SKM-1 treated with dmso at 0.1 percent for 144 hours (cell line): Measurements from ENCODE around the gene ANKRD24.
"Not testable (repeated sequence)": the region's sequence is repeated elsewhere in the genome, so short reads cannot be mapped to it uniquely, and the experiment has no call there.

ENCODE experiments used
- DNase-seq: peaks from one replicate; lab custom pipeline; 2025; ENCODE audit not compliant: unreplicated experiment; lab: John Stamatoyannopoulos, UW

Gene ANKRD24

GRCh38 chr19:4230237-4230636 lies 47.7 kb downstream of the ANKRD24 start:
- not testable (repeated sequence) for DNase-seq

- DNase-seq, result not testable (repeated sequence)
Observed at GRCh38 chr19:4231521-4231920, 49.0 kb downstream of the ANKRD24 start.

- not testable (repeated sequence) for DNase-seq
Observed at GRCh38 chr19:4232139-4232538, 49.6 kb downstream of the ANKRD24 start.

- DNase-seq, result no peak
Observed at GRCh38 chr19:4232614-4233281, 50.3 kb downstream of the ANKRD24 start.

GRCh38 chr19:4233282-4233853 lies 50.9 kb downstream of the ANKRD24 start:
- no peak for DNase-seq

GRCh38 chr19:4234142-4234861 lies 51.8 kb downstream of the ANKRD24 start:
- DNase-seq, result no peak

GRCh38 chr19:4234862-4235201 lies 52.3 kb downstream of the ANKRD24 start:
- no peak for DNase-seq

GRCh38 chr19:4237510-4237909 lies 55.0 kb downstream of the ANKRD24 start:
- not testable (repeated sequence) for DNase-seq

GRCh38 chr19:4238831-4239230 lies 56.3 kb downstream of the ANKRD24 start:
- DNase-seq, result no peak

GRCh38 chr19:4241824-4242430 lies 59.4 kb downstream of the ANKRD24 start:
- no peak for DNase-seq

GRCh38 chr19:4245938-4246337 lies 63.4 kb downstream of the ANKRD24 start:
- not testable (repeated sequence) for DNase-seq

- DNase-seq, result peak; percentile 98
Observed at GRCh38 chr19:4246767-4247593, 64.5 kb downstream of the ANKRD24 start, which contains the start of gene YJU2. YJU2 (plus strand) TSS chr19:4247080; CDS start chr19:4247147, 67 bp downstream.

GRCh38 chr19:4256563-4256962 lies 74.1 kb downstream of the ANKRD24 start:
- no peak for DNase-seq

GRCh38 chr19:4257025-4257424 lies 74.5 kb downstream of the ANKRD24 start:
- DNase-seq, result no peak

- no peak for DNase-seq
Observed at GRCh38 chr19:4258181-4258580, 75.7 kb downstream of the ANKRD24 start.

- DNase-seq, result peak; percentile 24
Observed at GRCh38 chr19:4260613-4261191, 78.2 kb downstream of the ANKRD24 start.

GRCh38 chr19:4264812-4265211 lies 82.3 kb downstream of the ANKRD24 start:
- DNase-seq, result no peak

- no peak for DNase-seq
Observed at GRCh38 chr19:4266253-4267000, 83.9 kb downstream of the ANKRD24 start.

GRCh38 chr19:4267101-4267900 lies 84.8 kb downstream of the ANKRD24 start:
- peak; percentile 79 for DNase-seq
